Measurements from ENCODE around the gene ALG2.
"Not testable (repeated sequence)": the region's sequence is repeated elsewhere in the genome, so short reads cannot be mapped to it uniquely, and the experiment has no call there.

The ALG2 gene

DNA sequence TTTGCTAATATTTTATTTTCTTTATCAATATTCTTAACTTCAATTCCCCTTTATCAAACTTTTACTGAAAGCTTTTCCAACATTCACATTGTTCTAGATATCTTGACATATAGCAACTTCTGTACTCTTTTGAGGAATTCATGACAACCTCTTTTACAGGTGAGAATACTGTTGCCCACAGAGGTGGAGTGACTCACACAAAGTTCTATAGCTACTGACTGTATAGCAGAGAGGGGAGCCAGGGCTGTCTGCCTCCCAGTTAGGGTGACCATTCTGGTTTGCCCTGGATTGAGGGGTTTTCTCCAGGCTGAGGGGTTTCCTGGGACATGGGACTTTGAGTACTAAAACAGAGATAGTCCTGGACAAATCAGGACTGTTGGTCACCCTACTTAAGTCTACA lies 16.6 kb upstream of the ALG2 start:
- no peak for DNase-seq (ENCODE audit: low read depth)

DNA sequence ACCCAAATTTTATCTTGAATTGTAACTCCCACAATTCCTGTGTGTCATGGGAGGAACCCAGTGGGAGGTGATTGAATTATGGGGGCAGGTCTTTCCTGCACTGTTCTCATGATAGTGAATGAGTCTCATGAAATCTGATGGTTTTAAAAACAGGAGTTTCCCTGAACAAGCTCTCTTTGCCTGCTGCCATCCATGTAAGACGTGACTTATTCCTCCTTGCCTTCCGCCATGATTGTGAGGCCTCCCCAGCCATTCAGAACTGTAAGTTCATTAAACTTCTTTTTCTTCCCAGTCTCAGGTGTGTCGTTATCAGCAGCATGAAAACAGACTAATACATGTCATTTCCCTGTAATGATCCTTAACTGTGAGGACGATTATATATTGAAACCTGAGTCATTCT lies 16.1 kb upstream of the ALG2 start:
- DNase-seq (ENCODE audit: low read depth): not testable (repeated sequence)

DNA sequence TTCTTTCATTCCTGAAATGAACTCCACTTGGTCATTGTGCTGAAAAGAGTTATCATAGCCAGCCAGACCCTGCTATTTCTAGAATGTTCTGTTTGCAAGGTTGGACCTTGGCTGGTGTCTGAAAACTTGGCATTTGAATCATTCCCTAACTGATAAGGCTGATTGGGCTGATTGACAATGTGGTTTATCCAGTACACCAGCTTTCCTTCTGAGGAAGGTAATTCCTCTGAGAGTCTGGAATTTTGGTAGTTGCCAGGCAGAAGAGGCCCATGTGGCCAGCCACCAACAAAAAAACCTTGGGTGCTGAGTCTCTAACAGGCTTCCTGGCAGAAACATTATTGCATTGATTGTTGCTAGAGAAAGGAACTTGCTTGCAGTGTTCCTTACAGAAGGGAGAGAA lies 15.6 kb upstream of the ALG2 start:
- DNase-seq (ENCODE audit: low read depth): no peak

DNA sequence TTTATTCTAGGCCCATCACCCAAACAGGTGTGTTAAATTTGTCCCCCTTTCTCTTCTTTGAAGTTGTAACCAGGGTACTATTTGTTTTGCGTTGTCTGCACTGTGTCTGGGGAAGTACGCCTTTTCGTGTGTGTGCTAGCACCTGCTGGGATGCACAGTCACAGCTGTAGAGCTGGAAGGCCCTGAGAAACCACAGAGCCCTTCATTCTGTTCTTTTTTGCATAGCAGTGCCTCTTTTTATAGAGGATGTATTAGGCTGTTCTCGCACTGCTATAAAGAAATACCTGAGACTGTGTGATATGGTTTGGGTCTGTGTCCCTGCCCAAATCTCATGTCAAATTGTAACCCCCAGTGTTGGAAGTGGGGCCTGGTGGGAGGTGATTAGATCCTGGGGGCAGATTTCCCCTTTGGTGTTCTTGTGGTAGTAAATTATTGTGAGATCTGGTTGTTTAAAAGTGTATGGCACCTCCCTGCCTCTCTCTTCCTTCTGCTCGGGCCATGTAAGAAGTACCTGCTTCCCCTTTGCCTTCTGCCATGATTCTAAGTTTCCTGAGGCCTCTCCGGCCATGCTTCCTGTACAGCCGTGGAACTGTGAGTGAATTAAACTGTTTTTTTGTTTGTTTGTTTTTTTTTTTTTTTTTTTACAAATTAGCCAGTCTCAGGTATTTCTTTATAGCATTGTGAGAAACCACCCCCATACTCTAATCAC lies 14.3 kb upstream of the ALG2 start:
- DNase-seq (ENCODE audit: low read depth): no peak

DNA sequence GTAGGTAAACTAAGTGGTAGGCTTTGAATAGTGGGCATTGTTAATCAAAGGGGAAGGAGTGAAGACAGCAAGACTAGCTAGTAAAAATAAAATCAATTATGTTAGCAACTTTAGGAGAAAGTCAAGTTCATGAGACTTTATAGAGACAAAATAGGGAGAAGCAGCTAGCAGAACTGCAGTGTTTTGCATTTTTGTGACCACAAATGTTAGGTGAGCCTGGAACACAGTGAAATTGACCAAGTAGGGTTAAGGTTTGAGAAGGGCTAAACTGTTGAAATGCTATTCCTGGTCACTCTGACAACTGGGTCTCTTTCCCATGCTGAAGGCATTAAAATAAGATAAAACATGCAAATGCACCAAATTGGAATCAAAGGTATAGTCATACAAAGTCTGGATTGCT lies 13.3 kb upstream of the ALG2 start:
- DNase-seq (ENCODE audit: low read depth): no peak

DNA sequence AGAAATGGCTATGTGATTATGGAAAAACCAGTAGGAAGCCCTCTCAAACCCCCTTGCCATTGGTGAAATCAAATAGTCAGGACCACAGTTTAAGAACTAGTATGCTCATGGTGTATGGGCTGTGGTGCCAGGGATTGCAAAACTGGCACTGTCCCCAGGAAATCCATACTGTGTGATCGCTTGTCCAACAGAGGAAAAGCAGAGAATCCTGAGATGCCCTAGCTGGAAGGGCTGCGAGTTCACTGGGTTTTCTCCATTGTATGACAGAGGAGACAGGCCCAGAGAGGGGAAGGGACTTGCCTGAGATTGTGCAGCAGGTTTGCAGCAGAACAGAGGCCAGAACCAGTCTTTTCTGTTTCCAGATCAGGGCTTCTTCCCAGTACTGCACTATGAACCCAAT lies 12.9 kb upstream of the ALG2 start:
- no peak for DNase-seq (ENCODE audit: low read depth)

DNA sequence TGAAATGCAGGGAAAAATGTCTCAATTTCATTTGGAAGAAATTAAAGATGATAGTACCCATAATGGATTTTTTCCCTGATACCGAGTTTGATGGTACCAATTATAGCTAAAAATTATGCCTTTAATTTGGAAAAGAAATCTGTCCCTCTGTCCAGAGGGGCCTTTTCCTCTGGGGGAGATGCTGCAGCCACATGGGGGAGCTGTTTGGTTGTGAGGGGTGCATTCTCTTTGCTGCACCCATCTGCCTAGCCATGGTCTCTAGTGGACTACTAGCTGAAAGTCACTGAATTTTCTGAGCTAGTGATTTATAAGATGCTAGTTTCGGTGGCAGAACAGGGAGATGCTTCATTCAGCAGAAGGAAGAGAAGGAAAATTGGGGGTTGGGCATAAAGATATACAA lies 10.0 kb upstream of the ALG2 start:
- peak; percentile 19 for DNase-seq (ENCODE audit: low read depth)

DNA sequence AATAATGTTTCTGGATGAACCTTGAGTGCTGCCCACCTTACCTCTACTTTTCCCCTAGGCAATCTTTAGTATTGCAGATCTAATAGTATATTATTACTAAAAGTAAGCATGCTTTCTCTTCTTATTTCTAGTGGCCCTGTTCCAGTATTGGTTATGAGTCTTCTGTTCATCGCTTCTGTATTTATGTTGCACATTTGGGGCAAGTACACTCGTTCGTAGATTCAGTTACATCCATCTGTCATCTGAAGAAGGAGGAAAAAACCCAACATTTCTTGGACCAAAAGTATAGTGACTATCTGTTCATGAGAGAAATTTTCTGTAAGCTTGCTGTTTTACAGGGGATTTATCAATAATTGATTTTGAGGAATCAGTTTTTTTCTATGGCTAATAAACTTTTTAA lies 8.5 kb upstream of the ALG2 start:
- DNase-seq (ENCODE audit: low read depth): no peak

DNA sequence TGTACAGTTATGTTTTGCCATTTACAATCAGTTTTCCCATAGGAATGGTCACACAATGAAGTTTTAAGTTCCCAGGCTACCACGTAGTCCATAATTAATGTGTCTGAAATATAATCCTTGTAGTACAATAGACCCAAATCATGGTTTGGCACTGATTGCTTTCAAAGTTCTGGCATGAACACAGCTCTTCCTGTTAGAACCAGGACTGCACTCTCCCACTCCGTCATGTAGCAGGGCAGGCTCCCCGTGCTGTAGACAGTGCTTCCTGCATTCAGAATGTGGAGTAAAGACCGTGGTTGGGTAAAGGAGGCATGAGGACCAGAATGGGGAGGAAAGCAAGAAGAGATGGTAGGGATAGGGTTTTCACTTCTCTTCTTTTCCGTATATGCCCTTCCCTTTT lies 4.3 kb upstream of the ALG2 start:
- DNase-seq (ENCODE audit: low read depth): no peak

DNA sequence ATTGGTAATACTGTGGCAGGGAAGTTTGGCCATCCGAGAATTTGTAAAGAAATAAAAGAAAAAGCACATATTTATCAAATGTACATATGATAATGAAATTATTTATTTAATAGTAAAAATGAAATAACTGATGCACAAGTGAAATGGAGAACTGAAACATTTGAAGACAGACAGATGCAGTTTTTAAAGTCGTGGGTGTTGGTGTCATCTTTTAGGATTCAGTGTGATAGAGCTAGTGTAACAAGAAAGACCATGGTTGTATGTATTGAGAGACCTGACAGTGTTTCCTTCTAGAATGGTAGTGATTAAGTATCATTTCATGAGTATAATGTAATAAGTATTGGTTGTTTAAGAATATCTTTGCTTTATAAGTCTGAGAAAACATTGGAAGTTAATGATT lies 2.7 kb upstream of the ALG2 start:
- no peak for DNase-seq (ENCODE audit: low read depth)

DNA sequence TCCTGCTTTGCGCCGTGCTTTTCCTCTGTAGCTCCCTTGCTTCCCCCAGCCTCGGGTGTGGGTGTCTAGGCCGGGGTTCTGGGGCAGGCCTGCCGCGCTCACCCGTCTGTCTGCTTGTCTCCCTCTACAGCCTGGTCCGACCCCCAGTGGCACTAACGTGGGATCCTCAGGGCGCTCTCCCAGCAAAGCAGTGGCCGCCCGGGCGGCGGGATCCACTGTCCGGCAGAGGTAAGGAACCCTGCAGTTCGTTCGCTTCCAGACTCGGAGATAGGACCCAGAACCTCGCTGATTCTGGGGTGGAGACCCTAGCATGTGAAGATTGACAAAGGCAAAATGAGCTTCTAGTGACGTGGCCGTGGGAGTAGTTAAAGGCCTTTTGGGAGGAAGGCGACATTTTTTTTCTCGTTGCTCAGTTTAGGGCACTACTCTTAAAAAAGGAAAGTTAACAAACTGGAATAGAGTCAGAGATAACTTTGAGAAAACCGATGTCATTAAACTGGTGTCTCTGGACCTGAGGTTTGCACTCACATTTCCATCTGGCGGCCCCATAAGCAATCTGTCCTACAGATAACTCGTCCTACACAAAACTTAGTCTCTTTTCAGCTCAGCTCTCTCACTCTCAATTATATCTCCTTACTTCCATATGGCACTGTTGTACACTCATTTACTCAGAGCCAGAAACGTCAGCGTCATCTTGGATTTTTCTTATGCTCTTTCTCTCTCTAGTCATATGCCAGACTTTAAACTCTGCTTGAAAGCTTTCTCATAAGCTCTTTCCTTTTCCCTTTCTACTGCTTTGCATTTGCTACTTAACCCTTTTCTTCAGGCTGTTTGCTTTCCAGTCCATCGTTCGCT lies 901 bp upstream of the ALG2 start:
- no peak for DNase-seq (ENCODE audit: low read depth)

DNA sequence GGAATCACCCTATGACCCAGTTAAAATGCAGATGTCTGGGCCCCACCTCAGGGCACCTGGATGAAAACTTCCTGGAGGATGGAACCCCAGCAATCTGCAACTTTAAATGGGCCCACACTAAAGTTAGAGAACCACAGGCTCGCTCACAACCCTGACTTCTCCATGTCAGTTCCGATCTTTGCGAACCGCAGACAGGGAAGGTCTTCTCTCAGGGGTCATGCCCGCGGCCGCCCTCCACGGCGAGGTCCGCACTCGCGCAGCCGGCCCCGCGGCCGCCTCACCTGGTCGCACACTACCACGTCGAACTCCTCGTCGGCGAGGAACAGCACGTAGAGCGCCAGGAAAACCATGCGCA lies 499 bp downstream of the ALG2 start:
- no peak for DNase-seq (ENCODE audit: low read depth)

DNA sequence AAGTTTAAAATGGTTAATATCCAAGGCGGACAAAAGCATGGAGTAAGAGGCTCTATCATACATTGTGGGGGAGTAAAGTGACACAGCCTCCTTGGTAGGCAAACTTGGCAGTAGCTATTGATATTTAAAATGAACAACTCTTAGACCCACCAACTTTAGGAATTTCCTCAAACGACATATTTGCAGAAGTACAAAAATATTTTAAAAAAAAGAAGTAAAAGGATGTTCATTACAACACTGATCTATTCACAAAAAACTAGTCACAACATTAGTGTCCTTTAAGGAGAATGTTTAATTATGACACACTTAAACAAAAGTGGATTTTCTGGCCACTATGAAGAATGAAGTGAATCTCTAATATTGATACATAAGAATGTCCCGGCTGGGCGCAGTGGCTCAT lies 1.7 kb downstream of the ALG2 start:
- DNase-seq (ENCODE audit: low read depth): no peak

DNA sequence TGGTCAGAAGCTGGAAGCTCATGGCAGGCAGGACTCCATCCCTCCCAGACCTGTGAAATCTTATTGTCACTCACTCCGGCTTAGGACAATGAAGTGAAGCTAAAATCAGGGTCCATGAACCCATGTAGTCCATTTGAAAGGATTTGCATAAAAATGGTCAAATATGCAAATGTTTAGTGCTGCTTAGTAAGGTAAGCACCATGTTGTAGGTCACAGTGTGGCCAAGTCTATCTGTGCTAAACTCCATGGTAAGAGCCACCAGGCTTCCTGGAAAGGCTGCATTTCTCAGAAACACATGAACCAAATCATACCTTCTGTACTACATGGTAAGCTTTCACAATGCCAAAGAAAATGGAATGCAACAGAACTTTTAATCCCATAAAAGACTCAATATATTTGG lies 5.7 kb downstream of the ALG2 start:
- DNase-seq (ENCODE audit: low read depth): no peak

DNA sequence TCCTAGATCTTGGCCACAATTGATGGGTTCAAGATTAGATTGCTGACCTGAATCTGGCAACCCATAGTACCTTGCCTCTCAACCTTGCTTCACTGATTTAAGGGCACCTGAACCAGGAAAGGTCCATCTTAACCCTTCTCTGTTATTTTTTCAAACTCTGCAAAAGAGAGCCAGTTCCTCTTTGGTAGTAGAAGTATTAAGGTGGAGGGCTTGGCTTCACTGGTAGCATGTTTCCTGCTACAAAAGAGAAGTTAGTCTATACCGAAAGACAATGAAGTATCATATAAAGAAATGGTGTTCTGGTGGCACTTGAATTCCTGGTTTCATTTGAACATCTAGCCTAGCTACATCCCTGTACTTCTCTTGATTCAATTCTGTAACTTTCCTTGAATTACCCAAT lies 8.5 kb downstream of the ALG2 start:
- DNase-seq (ENCODE audit: low read depth): no peak

DNA sequence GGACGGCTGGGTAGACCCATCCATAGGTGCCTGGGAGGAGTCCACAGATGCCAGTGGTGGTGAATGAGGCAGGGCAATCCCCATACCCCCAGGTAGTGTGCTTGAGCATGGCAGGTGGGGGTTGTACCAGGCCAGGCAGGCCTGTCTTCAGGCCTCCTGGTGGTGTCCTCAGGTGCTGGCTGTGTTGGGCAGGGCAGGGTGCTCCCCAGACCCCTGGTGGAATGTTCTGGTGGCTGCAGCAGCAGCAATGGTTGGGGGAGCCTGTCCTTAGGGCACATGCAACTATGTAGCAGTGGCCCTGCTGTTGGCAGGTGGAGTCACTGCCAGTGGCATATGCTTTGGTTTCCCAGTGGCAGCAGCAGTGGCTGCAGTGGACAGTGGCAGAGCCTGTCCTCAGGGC lies 10.0 kb downstream of the ALG2 start:
- no peak for DNase-seq (ENCODE audit: low read depth)

DNA sequence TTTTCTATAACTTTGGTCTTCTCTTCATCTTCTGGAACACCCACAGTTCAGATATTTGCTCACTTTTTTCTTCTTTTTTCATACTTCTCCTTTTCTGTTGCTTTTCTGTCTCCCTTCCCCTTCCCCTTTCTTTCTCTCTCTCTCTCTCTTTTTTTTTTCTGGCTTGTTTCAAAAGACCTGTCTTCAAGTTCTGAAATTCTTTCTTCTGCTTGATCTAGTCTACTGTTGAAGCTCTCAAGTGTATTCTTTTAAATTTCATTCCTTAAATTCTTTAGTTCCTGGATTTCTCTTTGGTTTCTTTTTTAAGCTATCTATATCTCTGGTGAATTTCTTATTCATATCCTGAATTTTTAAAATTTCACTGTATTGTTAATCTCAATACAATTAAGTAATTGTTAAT lies 11.2 kb downstream of the ALG2 start:
- no peak for DNase-seq (ENCODE audit: low read depth)

DNA sequence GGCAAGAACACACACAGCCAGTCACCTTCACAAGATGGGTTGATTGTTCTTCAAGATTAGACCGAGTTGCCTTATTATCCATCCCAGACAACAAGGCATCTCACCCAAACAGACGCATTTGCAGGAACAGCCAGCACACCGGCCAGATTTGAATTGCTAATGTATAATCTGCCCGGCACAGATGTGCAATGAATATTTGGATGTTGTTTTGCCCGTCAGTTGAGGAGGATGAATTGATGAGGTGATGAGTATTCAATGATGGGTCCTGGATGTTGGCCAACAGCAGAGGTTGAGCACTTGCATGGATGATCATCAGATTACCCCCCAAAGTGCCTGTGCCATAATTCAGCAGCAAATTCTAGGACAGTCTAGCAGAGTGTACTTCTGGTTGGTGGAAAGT lies 20.1 kb downstream of the ALG2 start:
- no peak for DNase-seq (ENCODE audit: low read depth)

DNA sequence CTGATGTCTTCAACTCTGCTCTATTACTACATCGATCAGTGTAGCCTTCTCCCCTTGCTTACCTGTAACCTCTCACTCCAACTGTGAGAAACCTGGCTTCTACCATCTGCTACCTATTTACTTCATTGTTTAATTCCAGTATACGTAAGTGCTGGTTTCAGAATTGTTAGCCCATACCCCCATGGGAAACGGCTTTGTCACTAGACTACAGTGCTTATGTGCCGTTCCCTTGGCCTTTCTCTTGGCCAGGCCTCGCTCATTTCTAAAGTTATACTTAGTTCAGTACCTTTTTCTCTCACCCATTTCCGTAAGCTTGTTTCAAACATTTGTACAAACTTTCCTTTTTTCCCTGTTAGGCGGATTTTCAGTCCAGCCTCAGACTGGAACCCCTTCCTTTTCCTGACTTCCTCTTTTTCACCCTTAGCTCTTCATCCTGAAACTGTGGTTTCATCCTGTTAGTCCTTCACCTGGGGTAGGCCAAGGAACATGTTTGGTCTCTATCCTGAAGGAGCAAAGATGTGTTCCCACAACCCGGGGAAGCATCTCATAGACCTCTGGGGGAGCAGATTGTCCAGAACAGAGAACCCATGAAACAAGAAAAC lies 21.7 kb downstream of the ALG2 start:
- DNase-seq (ENCODE audit: low read depth): no peak

DNA sequence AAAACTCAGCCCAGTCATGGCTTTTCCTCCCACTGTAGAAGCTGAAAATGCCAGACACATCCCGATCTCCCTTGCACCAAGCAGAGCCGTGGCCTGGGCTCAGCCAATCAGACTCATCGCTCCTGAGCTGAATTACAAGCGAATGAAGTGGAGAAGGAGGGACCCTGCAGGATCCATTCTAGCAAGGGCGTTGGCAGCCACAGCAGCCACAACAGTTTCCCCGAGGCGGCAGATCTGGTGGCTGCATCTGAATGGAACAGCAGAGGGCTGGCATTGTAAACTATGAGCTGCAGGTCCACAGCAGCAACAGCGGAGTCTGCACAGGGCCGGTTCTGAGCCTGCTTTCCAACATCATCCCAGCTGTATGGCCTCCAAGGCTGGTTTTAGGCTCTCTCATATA lies 23.8 kb downstream of the ALG2 start:
- DNase-seq (ENCODE audit: low read depth): no peak

DNA sequence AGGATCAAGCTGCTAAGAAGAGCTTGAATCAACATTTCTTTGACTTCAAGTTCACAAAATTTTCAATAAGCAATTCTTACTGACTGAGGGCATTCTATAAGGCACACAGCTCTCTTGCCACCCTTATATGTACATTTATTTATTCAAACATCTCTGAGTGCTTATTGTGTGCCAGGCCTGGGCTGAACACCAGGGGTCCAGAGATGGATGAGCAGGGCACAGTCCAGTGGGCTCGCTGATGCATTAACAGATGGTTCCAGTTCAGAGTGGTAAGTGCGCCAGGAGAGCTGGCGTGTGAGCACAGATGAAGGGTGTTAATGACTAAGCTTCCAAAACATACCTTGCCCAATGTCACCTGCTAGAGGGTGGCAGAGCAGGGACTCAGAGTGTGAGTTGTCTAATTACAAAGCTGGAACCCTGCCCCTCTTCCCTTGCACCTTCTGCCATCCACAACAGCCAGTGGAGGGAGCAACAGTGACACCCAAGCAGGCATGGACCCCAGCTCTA lies 24.6 kb downstream of the ALG2 start:
- DNase-seq (ENCODE audit: low read depth): no peak

DNA sequence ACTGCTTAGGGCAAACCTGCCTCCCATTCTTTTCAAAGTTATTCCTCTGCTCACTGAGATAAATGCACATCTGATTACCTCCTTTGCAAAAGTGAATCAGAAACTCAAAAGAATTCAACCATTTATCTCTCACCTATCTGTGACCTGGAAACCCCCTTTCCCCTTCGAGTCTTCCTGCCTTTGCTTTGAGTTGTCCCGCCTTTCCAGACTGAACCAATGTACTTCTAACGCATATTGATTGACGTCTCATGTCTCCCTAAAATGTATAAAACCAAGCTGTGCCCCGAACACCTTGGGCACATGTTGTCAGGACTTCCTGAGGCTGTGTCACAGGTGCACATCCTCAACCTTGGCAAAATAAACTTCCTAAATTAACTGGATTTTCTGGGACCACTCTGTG lies 25.3 kb downstream of the ALG2 start:
- DNase-seq (ENCODE audit: low read depth): not testable (repeated sequence)

DNA sequence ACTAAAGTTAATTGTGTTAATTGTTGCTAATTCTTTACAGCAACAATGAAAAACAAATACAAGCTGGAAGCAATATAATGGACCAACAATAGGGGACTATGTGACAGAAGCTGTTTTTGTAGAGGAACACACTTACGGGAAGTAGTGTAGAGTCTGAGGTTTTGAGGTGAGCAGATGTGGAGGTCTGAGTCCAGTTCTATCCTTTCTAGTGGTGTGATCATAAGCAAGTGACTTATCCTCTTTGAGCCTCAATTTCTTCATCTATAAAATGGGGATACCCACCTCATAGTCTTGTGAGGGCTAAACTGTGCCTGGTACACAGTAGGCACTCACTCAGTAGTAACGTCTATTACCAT lies 28.3 kb downstream of the ALG2 start:
- no peak for DNase-seq (ENCODE audit: low read depth)
